ENCODE results near the gene ELFN2. TPM values are rescaled to one million over a fixed set of nuclear protein-coding genes. Genes with fewer than 3 reads are reported as not detected.

ELFN2 gene
- total and polyA plus RNA-seq, 5 donors from 2014 or later: 0.44 TPM; not detected in 4

GRCh38 chr22:37345863-37346504 is 81.3 kb downstream of the ELFN2 start:
- H3K4me3 Mint-ChIP-seq: no peak overlapping the region
- ATAC-seq (ENCODE audit: low read depth in 2 of 2): no peak
- H3K27ac Mint-ChIP-seq: no peak overlapping the region
- no peaks in the 10 kb centered on the region for H3K27me3 ChIP-seq (ENCODE audit: control insufficient read depth, insufficient read depth, low read length)
- no peaks in the 10 kb centered on the region for H3K36me3 Mint-ChIP-seq
- H3K27ac ChIP-seq (ENCODE audit: insufficient read depth, low read length, poor library complexity, severe bottlenecking): no peak overlapping the region
- H3K9me3 Mint-ChIP-seq: no peaks in the 10 kb centered on the region
- DNase-seq: no peak
- no peak overlapping the region for H3K4me3 ChIP-seq (ENCODE audit: low read depth, low read length)
- no peaks in the 10 kb centered on the region for H3K36me3 ChIP-seq (ENCODE audit: control insufficient read depth, insufficient read depth, low read length)
- H3K4me1 ChIP-seq (ENCODE audit: control insufficient read depth, insufficient read depth, low read length, poor library complexity, severe bottlenecking): no peaks in the 10 kb centered on the region
- no peaks in the 10 kb centered on the region for H3K9me3 ChIP-seq (ENCODE audit: control insufficient read depth in 2 of 2, low read length in 2 of 2)
- H3K27me3 Mint-ChIP-seq: peaks cover 4% of the 10 kb centered on the region
- peaks cover 0 to 4% (median 0%) of the 10 kb centered on the region in 4 donors for H3K4me1 Mint-ChIP-seq

GRCh38 chr22:37344735-37345449 is 82.4 kb downstream of the ELFN2 start:
- Mint-ChIP-seq H3K9me3 (peaks cover 0 to 1% (median 0%) of the 10 kb centered on the region in 7 donors), H3K4me1 (peaks cover 0 to 4% (median 0%) of the 10 kb centered on the region in 4 donors), H3K27ac (no peak overlapping the region), H3K27me3 (peaks cover 4% of the 10 kb centered on the region), H3K4me3 (no peak overlapping the region), H3K36me3 (no peaks in the 10 kb centered on the region)
- ATAC-seq (ENCODE audit: low read depth in 2 of 2) (no peak), DNase-seq (no peak)
- no peaks in the 10 kb centered on the region for H3K4me1 ChIP-seq (ENCODE audit: control insufficient read depth, insufficient read depth, low read length, poor library complexity, severe bottlenecking)
- H3K4me3 ChIP-seq (ENCODE audit: low read depth, low read length): no peak overlapping the region
- no peaks in the 10 kb centered on the region for H3K36me3 ChIP-seq (ENCODE audit: control insufficient read depth, insufficient read depth, low read length)
- H3K27me3 ChIP-seq (ENCODE audit: control insufficient read depth, insufficient read depth, low read length): no peaks in the 10 kb centered on the region
- H3K27ac ChIP-seq (ENCODE audit: insufficient read depth, low read length, poor library complexity, severe bottlenecking): no peak overlapping the region
- H3K9me3 ChIP-seq (ENCODE audit: control insufficient read depth in 2 of 2, low read length in 2 of 2): no peaks in the 10 kb centered on the region

- H3K27me3 ChIP-seq (ENCODE audit: control insufficient read depth, insufficient read depth, low read length): no peaks in the 10 kb centered on the region
- Mint-ChIP-seq H3K4me1 (peaks cover 0 to 4% (median 0%) of the 10 kb centered on the region in 4 donors), H3K36me3 (no peaks in the 10 kb centered on the region), H3K9me3 (peaks cover 0 to 1% (median 0%) of the 10 kb centered on the region in 7 donors), H3K27me3 (peaks cover 4% of the 10 kb centered on the region), H3K27ac (no peak overlapping the region), H3K4me3 (no peak overlapping the region)
- no peak for DNase-seq
- no peaks in the 10 kb centered on the region for H3K9me3 ChIP-seq (ENCODE audit: control insufficient read depth in 2 of 2, low read length in 2 of 2)
- H3K4me3 ChIP-seq (ENCODE audit: low read depth, low read length): no peak overlapping the region
- ATAC-seq (ENCODE audit: low read depth in 2 of 2): no peak
- no peak overlapping the region for H3K27ac ChIP-seq (ENCODE audit: insufficient read depth, low read length, poor library complexity, severe bottlenecking)
- no peaks in the 10 kb centered on the region for H3K36me3 ChIP-seq (ENCODE audit: control insufficient read depth, insufficient read depth, low read length)
- H3K4me1 ChIP-seq (ENCODE audit: control insufficient read depth, insufficient read depth, low read length, poor library complexity, severe bottlenecking): no peaks in the 10 kb centered on the region
These were observed 83.2 kb downstream of the ELFN2 start for GRCh38 chr22:37343863-37344734.

GRCh38 chr22:37343348-37343747 is 83.9 kb downstream of the ELFN2 start:
- Histone ChIP-seq H3K4me3 (ENCODE audit: low read depth, low read length) (no peak overlapping the region), H3K27me3 (ENCODE audit: control insufficient read depth, insufficient read depth, low read length) (no peaks in the 10 kb centered on the region), H3K4me1 (ENCODE audit: control insufficient read depth, insufficient read depth, low read length, poor library complexity, severe bottlenecking) (no peaks in the 10 kb centered on the region), H3K27ac (ENCODE audit: insufficient read depth, low read length, poor library complexity, severe bottlenecking) (no peak overlapping the region), H3K9me3 (ENCODE audit: control insufficient read depth in 2 of 2, low read length in 2 of 2) (no peaks in the 10 kb centered on the region), H3K36me3 (ENCODE audit: control insufficient read depth, insufficient read depth, low read length) (no peaks in the 10 kb centered on the region)
- Mint-ChIP-seq H3K27me3 (peaks cover 5% of the 10 kb centered on the region), H3K4me1 (peaks cover 0 to 4% (median 0%) of the 10 kb centered on the region in 4 donors), H3K9me3 (peaks cover 0 to 1% (median 0%) of the 10 kb centered on the region in 7 donors), H3K4me3 (no peak overlapping the region), H3K36me3 (no peaks in the 10 kb centered on the region), H3K27ac (no peak overlapping the region)
- DNase-seq (no peak), ATAC-seq (ENCODE audit: low read depth in 2 of 2) (no peak)

- no peak overlapping the region for H3K4me3 Mint-ChIP-seq
These were observed 85.2 kb downstream of the ELFN2 start for GRCh38 chr22:37342065-37342464.

GRCh38 chr22:37340331-37341262 is 86.7 kb downstream of the ELFN2 start:
- no peaks in the 10 kb centered on the region for H3K36me3 ChIP-seq (ENCODE audit: control insufficient read depth, insufficient read depth, low read length)
- Mint-ChIP-seq H3K27me3 (peaks cover 19% of the 10 kb centered on the region), H3K4me1 (peaks cover 0 to 4% (median 0%) of the 10 kb centered on the region in 4 donors), H3K27ac (no peak overlapping the region), H3K9me3 (peaks cover 0 to 1% (median 0%) of the 10 kb centered on the region in 7 donors), H3K4me3 (no peak overlapping the region), H3K36me3 (no peaks in the 10 kb centered on the region)
- ATAC-seq (ENCODE audit: low read depth in 2 of 2) (no peak), DNase-seq (no peak)
- peaks cover 4% of the 10 kb centered on the region for H3K27me3 ChIP-seq (ENCODE audit: control insufficient read depth, insufficient read depth, low read length)
- H3K4me3 ChIP-seq (ENCODE audit: low read depth, low read length): no peak overlapping the region
- no peaks in the 10 kb centered on the region for H3K9me3 ChIP-seq (ENCODE audit: control insufficient read depth in 2 of 2, low read length in 2 of 2)
- H3K27ac ChIP-seq (ENCODE audit: insufficient read depth, low read length, poor library complexity, severe bottlenecking): no peak overlapping the region
- no peaks in the 10 kb centered on the region for H3K4me1 ChIP-seq (ENCODE audit: control insufficient read depth, insufficient read depth, low read length, poor library complexity, severe bottlenecking)

More at GRCh38 chr22:37342065-37342464, 85.2 kb downstream of the ELFN2 start:
- H3K27ac ChIP-seq (ENCODE audit: insufficient read depth, low read length, poor library complexity, severe bottlenecking): no peak overlapping the region
- no peaks in the 10 kb centered on the region for H3K9me3 ChIP-seq (ENCODE audit: control insufficient read depth in 2 of 2, low read length in 2 of 2)
- no peaks in the 10 kb centered on the region for H3K36me3 ChIP-seq (ENCODE audit: control insufficient read depth, insufficient read depth, low read length)
- Mint-ChIP-seq H3K27me3 (peaks cover 6% of the 10 kb centered on the region), H3K27ac (no peak overlapping the region), H3K36me3 (no peaks in the 10 kb centered on the region), H3K9me3 (peaks cover 0 to 1% (median 0%) of the 10 kb centered on the region in 7 donors), H3K4me1 (peaks cover 0 to 4% (median 0%) of the 10 kb centered on the region in 4 donors)
- no peaks in the 10 kb centered on the region for H3K27me3 ChIP-seq (ENCODE audit: control insufficient read depth, insufficient read depth, low read length)
- H3K4me1 ChIP-seq (ENCODE audit: control insufficient read depth, insufficient read depth, low read length, poor library complexity, severe bottlenecking): no peaks in the 10 kb centered on the region
- H3K4me3 ChIP-seq (ENCODE audit: low read depth, low read length): no peak overlapping the region
- ATAC-seq (ENCODE audit: low read depth in 2 of 2) (no peak), DNase-seq (no peak)

Measured in CD4-positive, CD25-positive, alpha-beta regulatory T cell (primary cell).